Activated CD4-positive, alpha-beta T cell treated with anti-CD3 and anti-CD28 coated beads for 24 hours (primary cell): ENCODE results near the gene EME2.
"Not testable (repeated sequence)": the region's sequence is repeated elsewhere in the genome, so short reads cannot be mapped to it uniquely, and the experiment has no call there.

ENCODE experiments used
- DNase-seq, 2 donors: peaks; one replicate each; pipeline ENCODE4 v3.0.0-alpha.2; 2020; ENCODE audit warnings: low read depth in 2 of 2

EME2 gene, protein sequence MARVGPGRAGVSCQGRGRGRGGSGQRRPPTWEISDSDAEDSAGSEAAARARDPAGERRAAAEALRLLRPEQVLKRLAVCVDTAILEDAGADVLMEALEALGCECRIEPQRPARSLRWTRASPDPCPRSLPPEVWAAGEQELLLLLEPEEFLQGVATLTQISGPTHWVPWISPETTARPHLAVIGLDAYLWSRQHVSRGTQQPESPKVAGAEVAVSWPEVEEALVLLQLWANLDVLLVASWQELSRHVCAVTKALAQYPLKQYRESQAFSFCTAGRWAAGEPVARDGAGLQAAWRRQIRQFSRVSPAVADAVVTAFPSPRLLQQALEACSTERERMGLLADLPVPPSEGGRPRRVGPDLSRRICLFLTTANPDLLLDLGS

DNA sequence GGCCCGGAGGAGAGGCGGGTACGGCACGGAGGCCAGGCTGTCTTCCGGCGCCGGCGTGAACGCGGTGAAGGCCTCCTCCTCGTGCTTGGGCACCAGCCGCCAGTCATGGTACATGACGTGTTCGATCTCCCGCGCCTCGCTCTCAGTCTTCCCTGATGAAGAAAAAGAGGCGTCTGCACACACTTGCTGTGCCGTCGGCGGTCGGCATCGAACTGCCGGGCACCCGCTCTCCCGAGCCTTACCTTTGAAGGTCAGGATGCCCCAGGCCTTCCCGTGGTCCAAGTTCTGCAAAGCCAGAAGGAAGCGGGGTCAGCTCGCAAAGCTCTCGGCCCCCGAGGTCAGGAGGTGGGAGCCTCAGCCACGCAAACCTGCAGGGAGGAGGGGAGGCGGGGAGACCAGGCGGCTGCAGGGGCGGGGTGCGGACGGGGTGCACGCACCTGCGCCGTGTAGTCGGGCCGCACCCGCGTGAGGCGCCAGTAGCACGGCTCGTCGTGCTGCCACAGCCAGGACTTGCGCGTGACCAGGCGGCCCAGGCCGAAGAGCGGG, at the start of gene EME2:
Gene EME2, plus strand, starts transcription at position 449 of the 546 bp plus-strand sequence. CDS start 418 bp downstream, outside the sequence.
- DNase-seq = no peak

DNA sequence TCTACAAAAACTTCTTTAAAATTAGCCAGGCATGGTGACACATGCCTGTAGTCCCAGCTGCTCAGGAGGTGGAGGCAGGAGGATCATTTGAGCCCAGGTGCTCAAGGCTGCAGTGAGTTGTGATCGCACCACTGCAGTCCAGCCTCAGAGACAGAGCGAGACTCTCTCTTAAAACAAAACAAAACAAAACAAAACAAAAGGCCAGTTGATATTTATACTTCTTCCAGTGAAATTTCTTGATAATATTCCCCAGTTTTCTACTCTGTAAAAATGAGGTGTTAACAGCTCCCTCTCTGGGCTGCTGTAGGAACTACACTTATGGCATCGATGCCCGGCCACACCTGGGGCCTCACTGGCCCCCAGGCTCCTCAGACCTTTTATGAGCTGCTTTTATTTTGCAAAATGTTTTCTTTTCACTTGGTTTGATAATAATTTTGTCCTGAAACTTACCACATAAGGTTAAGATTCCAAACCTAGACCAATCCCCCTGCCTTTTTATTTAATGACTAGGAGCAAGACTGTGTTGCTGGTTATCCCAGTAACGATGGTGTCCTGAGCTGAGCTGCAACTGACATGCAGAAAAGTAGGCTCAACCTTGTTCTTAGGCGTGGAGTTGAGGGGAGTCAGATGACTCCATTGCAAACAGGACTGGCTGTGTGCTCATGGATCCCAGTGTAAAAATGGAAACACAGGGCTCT, 49.0 kb upstream of the EME2 start:
- DNase-seq = peak in 1 of 2 donors; percentile 23

DNA sequence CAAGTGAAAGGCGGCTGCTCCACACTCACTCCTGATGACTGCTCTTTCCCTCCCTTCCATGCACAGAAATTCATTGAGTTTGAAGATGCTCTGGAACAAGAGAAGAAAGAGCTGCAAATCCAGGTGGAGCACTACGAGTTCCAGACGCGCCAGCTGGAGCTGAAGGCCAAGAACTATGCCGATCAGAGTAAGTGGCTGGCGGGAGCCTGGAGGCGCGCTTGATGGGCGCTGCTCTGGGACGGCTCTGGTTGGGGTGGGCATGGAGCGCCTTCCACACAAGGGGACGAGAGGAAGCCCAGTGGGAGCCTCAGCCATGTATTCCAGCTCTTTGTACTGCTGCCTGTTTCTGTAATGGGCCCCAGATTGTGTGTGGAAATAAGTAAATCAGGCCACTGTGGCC, 48.1 kb upstream of the EME2 start:
- DNase-seq = no peak

DNA sequence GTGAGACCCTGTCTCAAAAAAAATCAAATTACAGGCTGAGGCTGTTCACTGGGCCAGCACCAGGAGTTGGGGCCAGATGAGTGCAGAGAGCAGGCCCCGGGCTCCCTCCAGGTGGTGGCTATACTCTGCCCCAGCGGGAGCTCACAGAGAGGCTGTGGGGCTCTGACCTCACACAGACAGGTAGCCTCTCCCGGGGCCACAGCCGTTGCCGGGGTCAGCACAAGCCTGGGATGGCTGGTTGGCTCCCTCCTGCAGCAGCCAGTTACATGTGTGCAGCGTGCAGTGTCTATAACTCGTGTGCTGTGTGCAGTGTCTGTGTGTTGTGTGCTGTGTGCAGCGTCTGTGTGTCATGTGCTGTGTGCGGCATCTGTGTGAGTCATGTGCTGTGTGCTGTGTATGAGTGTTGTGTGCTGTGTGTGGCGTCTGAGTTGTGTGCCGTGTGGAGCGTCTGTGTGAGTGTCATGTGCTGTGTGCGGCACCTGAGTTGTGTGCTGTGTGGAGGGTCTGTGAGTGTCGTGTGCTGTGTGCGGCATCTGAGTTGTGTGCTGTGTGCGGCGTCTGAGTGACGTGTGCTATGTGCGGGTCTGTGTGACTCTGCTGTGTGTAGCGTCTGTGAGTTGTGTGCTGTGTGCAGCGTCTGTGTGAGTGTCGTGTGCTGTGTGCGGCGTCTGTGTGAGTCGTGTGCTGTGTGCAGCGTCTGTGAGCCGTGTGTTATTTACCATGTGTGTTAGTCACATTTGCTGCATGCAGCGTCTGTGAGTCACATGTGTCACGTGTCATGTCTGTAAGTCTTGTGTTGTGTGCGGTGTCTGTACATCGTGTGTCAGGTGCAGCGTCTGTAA, 45.7 kb upstream of the EME2 start:
- DNase-seq = no peak

DNA sequence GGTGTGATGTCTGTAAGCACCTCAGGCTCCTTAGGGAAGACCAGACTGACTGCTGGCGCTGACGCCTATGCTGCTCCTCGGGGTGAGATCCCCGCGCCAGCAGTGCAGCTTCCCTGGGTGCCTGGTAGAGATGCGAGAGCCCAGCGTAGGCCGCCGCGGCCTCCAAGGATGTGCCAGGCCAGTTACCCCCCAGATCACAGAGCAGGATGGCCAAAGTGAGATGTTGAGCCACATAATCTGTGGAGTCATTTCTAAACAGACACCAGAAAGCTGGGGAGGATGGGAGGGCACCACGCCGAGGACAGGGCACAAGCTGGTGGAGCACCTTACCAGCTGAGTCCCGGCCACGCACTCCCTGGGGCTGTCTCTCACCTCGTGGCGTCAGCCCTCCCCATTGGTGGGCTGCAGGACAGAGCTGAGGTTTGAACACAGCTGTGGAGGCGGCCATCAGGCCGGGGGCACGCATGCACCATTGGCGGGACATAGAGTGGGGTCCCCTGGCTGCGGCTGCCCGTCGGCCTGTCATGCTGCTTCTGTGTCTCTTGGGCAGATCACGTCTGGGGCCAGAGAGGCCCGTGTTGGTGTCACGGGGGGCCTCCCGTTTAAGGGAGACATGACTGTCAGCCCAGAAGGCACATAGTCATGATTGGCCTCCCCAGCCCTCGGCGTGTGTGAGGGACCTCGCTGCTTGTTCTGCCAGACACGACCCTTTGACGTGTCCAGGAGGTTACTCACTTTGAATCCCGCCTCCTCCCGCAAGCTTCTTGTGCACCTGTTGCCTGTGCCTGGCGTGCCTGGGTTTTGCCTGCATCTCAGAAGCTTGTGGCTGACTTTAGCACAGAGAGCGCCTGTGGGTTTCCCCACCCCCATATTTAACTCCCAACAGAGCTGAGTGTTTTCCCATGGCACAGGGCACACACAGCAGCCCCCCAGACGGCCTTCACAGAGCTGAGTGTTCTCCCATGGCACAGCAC, 44.7 kb upstream of the EME2 start:
- no peak for DNase-seq

DNA sequence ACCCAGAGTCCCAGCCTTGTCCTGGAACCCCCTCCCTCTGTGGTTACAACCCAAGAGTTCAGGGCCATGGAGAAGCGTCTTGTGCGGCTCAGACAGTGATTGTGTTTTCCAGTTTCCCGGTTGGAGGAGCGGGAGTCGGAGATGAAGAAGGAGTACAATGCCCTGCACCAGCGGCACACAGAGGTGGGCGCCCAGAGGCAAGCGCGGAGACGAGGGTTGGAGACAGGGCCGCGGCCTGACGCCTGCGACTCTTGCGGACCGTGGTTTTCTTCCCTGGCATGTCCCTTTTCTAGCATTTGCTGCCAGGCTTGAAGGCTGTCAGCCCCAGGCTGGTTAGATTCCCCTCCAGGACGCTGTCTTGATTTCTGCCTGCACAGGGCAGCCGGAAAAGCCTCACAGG, 43.6 kb upstream of the EME2 start:
- no peak for DNase-seq

DNA sequence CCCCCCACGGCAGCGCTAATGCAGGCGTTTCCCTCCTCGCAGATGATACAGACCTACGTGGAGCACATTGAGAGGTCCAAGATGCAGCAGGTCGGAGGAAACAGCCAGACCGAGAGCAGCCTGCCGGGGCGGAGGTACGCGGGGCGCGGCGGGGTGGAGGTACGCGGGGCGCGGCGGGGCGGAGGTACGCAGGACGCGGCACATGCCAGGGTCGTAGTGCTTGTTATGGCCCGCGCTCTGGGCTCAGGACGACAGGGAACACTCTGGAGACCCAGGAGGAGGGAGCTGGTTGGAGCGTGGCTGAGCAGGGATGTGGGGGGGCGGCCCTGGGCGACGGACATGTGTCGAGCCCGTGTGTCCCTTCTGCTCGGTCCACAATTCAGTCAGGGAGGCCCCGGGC, 43.2 kb upstream of the EME2 start:
- no peak for DNase-seq

DNA sequence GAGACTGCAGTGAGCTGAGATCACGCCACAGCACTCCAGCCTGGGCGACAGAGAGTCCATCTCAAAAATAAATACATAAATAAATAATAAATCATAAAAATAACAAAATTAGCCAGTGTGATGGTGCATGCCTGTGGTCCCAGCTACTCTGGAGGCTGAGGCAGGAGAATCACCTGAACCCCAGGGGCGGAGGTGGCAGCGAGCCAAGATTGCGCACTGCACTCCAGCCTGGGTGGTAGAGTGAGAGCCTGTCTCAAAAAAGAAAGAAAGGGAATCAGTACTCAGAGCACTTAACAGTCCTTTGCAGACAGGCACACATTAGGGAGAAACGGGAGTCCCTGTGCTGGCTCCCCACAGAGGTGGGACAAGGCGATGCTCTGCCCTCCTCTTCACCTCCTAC, 41.5 kb upstream of the EME2 start:
- no peak for DNase-seq

DNA sequence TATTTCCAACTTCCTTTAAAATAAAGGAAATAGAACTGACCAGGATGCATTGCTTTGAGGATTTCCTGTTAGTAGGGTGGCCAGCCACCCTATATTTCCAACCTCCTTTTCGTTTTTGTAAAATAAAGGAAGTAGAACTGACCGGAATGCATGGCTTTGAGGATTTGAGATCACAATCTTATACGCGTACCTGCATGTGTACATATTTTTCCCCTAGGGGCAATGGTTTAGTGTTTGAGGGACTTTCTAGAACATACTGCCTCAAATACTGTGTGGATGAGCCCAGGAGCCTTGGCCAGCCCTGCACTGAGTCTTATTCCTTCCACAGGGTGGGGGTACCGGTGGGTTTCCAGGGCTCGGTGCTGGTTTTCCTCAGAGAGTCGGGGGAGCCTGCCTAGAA, 41.0 kb upstream of the EME2 start:
- DNase-seq = no peak

DNA sequence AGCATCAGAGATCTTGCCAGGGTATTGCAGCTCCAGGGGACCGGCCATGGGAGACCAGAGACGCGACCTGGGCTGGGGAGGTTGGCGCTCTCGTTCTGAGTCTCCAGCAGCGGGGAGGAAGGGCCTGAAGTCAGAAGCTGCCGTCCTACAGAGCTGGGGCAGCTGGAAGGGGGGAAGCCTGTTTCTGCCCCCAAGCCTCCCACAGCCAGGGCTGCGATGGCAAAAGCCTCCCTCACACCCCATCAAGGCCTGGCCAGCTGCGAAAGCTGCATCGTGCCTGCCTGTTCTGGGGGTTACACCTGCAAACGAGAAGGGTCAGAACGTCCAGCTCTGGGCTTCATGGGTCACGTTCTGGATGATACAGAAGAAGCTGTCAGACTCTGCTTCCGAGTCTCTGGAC, 40.5 kb upstream of the EME2 start:
- no peak for DNase-seq

DNA sequence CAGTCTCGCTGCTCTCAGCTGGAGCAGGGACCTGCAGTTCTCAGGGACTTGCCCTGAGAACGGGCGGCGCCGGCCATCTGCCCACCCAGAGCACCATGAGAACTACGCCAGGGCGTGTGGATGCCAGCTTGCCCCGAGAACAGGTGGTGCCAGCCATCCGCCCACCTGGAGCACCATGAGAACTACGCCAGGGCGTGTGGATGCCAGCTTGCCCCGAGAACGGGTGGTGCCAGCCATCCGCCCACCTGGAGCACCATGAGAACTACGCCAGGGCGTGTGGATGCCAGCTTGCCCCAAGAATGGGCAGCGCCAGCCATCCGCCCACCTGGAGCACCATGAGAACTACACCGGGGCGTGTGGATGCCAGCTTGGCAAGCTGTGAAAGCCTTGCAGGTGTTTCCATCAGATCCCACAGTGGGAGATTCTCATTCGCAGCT, 40.0 kb upstream of the EME2 start:
- DNase-seq = not testable (repeated sequence)

DNA sequence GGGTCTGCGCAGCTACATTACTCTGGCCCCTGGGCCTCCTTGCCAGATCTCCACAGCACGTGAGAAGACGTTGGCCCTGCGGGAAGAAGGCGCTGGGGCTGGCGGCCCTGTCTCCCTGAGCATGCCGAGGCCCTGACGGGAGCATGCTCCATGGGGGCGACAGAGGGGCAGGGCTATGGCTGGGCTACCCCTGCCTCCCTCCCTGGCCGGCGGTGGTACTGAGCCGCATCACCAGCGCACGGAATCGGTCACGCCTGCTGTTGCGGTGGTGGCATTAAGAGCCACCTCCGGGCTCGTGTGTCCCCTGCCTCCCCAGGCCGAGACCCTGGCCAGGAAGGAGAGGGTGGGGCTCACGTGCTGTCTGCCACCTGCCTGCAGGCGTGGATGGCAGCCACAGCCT, 38.5 kb upstream of the EME2 start:
- no peak for DNase-seq

DNA sequence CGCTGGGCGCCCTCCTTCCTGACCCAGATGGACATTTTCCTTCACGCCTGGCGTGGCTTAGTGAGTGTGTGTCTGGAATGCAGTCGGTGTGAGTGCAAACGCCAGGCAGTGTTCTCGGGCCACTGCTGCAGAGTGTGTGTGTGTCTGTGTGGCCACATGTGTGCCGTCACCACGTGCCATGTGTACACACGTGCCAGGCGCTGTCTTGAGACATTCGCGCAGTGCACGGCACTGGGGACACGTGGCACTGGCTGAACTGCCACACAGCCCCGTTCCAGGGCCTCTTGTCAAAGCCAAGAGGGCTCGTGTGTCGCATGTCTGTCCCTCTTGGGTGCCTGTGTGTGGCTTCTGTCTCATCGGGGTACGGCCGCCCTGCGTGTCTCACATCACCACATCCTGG, 37.8 kb upstream of the EME2 start:
- no peak for DNase-seq

DNA sequence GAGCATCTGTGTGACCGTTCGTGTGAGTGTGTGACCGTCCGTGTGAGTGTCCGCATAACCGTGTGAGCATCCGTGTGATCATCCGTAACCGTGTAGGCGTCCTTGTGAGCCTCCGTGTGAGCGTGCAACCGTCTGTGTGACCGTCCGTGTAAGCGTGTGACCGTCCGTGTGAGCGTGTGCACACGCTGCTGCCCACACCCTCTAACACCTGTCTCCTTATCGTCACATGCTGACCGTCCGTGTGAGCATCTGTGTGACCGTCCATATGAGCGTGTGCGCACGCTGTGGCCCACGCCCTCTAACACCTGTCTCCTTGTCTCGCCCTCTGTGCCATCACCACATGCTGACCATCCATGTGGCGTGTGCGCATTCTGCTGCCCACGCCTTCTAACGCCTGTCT, 32.4 kb upstream of the EME2 start:
- no peak for DNase-seq

DNA sequence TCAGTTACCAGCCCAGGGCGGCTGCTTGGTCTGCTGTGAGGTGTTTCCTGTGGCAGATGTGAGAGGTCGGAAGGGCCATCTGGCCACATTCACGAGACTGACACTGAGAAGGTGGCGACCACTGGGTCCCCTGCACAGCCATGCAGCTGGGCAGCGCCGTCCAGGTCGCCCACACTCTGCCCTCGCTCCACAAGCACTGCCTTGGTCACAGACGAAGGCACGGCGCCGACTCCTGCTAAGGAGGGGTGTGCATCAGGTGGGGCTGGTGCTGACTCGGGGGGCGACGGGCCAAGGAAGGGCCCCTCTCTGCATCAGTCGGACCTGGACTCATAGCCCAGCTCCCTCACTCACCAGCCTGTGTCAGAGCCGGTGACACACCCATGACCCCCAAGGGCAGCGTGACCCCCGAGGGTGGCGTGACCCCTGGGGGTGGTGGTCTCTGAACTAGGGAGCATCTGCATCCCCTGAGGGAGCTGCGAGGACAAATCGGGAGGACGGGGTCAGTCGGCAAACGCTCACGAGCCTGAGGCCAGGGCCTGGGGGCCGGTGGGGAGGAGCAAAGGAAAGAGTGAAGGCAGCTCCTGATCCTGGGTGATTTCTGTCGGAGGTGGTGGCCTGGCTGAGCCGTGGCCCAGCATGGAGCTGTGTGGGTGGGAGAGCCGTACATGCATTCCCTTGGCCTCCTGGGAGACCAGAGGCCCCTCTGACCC, 31.7 kb upstream of the EME2 start:
- DNase-seq = no peak

DNA sequence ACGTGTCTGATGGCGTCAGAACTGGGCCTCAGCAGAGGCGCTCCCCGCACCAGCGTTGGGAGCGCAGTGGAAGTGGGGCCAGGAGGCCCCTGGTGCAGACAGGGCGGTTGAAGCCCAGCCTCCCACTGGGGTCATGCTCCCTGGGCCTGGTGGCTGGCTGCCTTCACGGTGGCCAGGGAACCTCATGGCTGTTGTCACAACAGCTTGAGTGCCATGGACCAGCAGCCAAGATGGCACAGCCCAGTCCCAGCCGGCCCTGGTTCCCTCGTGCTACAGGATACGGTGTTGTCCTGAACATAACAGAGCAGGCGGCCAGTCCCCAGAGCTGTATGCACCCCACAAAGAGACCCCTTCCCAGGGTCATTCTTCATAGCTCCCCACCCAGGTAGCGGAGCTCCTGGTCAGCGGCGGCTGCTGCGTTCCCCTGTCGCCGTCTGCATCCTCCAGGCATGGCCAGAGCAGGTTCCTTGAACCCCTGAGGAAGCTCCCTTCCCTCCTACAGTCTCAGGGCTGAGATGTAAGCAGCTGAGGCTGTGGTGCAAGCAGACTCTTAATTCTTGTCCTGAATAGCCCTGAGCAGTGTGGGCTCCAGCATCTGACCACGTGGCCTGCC, 31.0 kb upstream of the EME2 start:
- DNase-seq = no peak

DNA sequence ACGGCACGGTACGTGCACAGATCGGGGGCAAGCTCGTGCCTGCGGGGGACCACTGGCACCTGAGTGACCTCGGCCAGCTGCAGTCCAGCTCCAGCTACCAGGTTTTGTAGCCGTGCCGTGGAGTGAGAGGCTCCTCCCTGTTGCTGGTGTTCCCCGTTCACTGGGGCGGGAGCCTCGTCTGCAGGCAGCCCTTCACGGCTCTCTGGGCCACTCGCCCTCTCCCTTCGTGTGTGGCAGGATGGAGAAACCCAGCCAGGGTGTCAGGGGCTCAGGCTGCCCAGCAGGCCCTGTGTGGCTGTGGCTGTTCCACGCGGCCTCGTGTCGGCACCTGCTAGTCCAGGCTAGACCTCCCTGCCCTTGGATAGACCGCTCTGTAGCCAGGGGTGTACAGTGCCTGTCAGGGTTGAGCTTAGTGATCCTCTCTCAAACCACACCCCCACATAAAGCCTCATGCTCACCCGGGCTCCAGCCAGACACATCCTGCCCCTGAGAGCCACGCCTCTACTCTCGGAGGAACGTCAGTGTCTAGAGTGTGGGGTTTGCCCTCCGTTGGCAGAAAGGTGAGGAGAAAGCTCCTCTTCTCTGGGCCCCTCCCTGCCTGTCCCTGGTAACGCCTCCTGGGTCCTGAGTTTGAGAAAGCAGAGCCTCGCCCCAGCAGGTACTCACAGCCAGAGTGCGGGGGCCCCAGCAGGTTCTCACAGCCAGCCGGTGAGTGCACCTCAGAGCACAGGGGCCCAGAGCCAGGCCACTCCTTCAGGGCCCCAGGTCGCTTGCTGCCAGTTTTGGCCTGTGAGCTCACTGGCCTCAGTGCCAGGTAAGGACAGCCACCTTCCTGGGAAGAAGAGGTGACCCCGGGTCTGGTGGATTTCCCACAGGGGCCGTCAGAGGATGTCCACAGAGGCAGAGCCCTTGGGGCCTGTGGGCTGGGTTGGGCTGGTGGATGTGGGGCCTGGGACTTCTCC, 29.0 kb upstream of the EME2 start:
- DNase-seq = no peak

DNA sequence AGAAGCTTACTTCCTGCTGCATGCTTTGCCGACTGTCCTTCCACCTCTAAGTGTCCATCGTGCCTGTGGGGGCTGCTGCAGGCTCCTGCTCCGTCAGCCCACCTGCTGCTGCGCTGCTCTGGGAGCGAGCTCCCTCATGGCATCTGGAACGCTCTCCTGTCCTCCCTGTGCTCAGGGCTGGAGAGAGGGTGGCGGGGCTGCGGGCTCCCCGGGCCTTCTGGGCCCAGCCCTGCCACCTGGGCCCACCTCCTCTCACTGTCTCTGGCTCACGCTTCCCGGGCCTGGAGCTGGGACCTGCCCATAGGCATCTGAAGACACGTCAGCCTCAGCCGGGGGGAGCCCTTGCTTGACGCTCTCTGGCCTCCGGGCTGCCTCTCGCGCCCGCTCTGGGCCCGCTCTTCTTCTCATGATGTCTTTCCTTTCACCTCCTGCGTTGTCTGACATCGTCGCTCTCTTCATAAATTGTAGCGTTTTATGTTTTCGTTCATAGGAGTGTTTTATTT, 28.2 kb upstream of the EME2 start:
- no peak for DNase-seq
